BE2C (cell line): ENCODE measurements around the gene SNUPN.

Experiments
- DNase-seq: peaks from one replicate; pipeline ENCODE4 v3.0.0-alpha.2; 2020
- H3K27me3 ChIP-seq: fragments of 250-450 bp; sonication (Bioruptor Pico); 2 replicates; pipeline ENCODE4 v1.5.1; 2020; ENCODE audit warnings: mild to moderate bottlenecking
- H3K36me3 ChIP-seq: fragments of 250-450 bp; sonication (Bioruptor Pico); 2 replicates; pipeline ENCODE4 v1.5.1; 2020; ENCODE audit warnings: mild to moderate bottlenecking
- H3K4me1 ChIP-seq: fragments of 250-450 bp; sonication (Bioruptor Pico); 2 replicates; pipeline ENCODE4 v1.5.1; 2020
- H3K4me3 ChIP-seq: 2 replicates; pipeline ENCODE4 v1.5.1; 2011; ENCODE audit warnings: low read depth, low read length
- H3K9me3 ChIP-seq: fragments of 250-450 bp; sonication (Bioruptor Pico); 2 replicates; pipeline ENCODE4 v1.5.1; 2020
- CTCF ChIP-seq: IDR thresholded peaks from 2 replicates; pipeline ENCODE4 v1.5.1; 2012; ENCODE audit warnings: mild to moderate bottlenecking, low read depth, low read length

Gene SNUPN

GRCh38 chr15:75620841-75621391 is 4.6 kb downstream of the SNUPN start:
- TF ChIP-seq CTCF = no peak
- no peaks in the 10 kb centered on the region for H3K9me3 ChIP-seq
- peaks cover 20% of the 10 kb centered on the region for H3K36me3 ChIP-seq
- no peaks in the 10 kb centered on the region for H3K4me1 ChIP-seq
- no peak overlapping the region for H3K4me3 ChIP-seq
- no peak for DNase-seq
- H3K27me3 ChIP-seq = no peaks in the 10 kb centered on the region

- TF ChIP-seq CTCF = no peak
- DNase-seq = no peak
- H3K4me3 ChIP-seq = no peak overlapping the region
Measured at GRCh38 chr15:75620058-75620820, 5.3 kb downstream of the SNUPN start.

GRCh38 chr15:75616766-75617165 is 8.8 kb downstream of the SNUPN start:
- no peaks in the 10 kb centered on the region for H3K27me3 ChIP-seq
- H3K9me3 ChIP-seq = no peaks in the 10 kb centered on the region
- DNase-seq = no peak
- no peaks in the 10 kb centered on the region for H3K4me1 ChIP-seq
- TF ChIP-seq CTCF = no peak
- H3K36me3 ChIP-seq = peaks cover 28% of the 10 kb centered on the region
- no peak overlapping the region for H3K4me3 ChIP-seq

More at GRCh38 chr15:75620058-75620820, 5.3 kb downstream of the SNUPN start:
- Histone ChIP-seq H3K36me3 (peaks cover 20% of the 10 kb centered on the region), H3K4me1 (no peaks in the 10 kb centered on the region), H3K27me3 (no peaks in the 10 kb centered on the region), H3K9me3 (no peaks in the 10 kb centered on the region)

GRCh38 chr15:75606711-75607699 is 18.5 kb downstream of the SNUPN start:
- no peaks in the 10 kb centered on the region for H3K9me3 ChIP-seq
- no peaks in the 10 kb centered on the region for H3K4me1 ChIP-seq
- peaks cover 29% of the 10 kb centered on the region for H3K36me3 ChIP-seq
- TF ChIP-seq CTCF = no peak
- no peaks in the 10 kb centered on the region for H3K27me3 ChIP-seq
- no peak overlapping the region for H3K4me3 ChIP-seq
- DNase-seq = no peak

- Histone ChIP-seq H3K4me3 (no peak overlapping the region), H3K36me3 (peaks cover 29% of the 10 kb centered on the region), H3K4me1 (no peaks in the 10 kb centered on the region), H3K9me3 (no peaks in the 10 kb centered on the region), H3K27me3 (no peaks in the 10 kb centered on the region)
- DNase-seq = no peak
- no peak for TF ChIP-seq CTCF
Measured at GRCh38 chr15:75606026-75606425, 19.5 kb downstream of the SNUPN start.
